ENCODE measurements around the gene WDFY2. TPM values are rescaled to one million over a fixed set of nuclear protein-coding genes. Genes with fewer than 3 reads are reported as not detected.

The WDFY2 gene
- total and polyA plus RNA-seq, 7 donors = 0.66 to 5.3 (median 1.7) TPM

GRCh38 chr13:51676739-51677138 is 92.5 kb downstream of the WDFY2 start:
- H3K4me3 ChIP-seq = no peak overlapping the region
- ATAC-seq = no peak
- no peaks in the 10 kb centered on the region for H3K27me3 ChIP-seq (ENCODE audit: insufficient read depth in 3 of 3, low read length in 2 of 3)
- TF ChIP-seq, protein P1, sequence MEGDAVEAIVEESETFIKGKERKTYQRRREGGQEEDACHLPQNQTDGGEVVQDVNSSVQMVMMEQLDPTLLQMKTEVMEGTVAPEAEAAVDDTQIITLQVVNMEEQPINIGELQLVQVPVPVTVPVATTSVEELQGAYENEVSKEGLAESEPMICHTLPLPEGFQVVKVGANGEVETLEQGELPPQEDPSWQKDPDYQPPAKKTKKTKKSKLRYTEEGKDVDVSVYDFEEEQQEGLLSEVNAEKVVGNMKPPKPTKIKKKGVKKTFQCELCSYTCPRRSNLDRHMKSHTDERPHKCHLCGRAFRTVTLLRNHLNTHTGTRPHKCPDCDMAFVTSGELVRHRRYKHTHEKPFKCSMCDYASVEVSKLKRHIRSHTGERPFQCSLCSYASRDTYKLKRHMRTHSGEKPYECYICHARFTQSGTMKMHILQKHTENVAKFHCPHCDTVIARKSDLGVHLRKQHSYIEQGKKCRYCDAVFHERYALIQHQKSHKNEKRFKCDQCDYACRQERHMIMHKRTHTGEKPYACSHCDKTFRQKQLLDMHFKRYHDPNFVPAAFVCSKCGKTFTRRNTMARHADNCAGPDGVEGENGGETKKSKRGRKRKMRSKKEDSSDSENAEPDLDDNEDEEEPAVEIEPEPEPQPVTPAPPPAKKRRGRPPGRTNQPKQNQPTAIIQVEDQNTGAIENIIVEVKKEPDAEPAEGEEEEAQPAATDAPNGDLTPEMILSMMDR (IDR thresholded peaks at IDR 0.05) = no peak
- no peaks in the 10 kb centered on the region for H3K36me3 ChIP-seq (ENCODE audit: insufficient read depth in 1 of 2, low read depth in 1 of 2)
- no peaks in the 10 kb centered on the region for H3K4me1 ChIP-seq
- 98 to 99% (median 99%) methylated on average over 3 of the region's 3 CpGs for WGBS, 3 donors
- no peak overlapping the region for H3K27ac ChIP-seq
- intact Hi-C loops (cut with DNase I) = no loop called here
- no peak for DNase-seq
- H3K9me3 ChIP-seq = no peaks in the 10 kb centered on the region

DNA sequence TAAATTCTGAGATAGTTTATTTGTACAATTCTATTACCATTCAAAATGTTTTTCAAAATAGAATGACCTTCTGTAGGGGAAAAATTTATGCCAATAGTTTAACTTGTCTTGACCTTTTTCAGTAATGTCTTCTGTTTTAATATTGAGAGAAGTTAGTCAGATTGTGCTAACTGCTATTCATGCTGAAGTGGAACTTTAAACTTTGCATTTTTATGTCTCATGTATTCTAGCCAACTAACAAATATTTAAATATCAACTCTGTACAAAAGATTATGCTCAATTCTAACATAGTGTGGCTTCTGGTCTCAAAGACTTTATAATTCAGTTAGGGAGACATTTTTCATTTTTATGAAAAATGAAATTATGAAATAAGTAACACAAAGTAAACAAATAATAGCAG is 94.2 kb downstream of the WDFY2 start:
- DNase-seq = no peak
- no peak for ATAC-seq
- TF ChIP-seq, protein P1 (IDR thresholded peaks at IDR 0.05) = no peak
- no peak overlapping the region for H3K27ac ChIP-seq
- intact Hi-C loops (cut with DNase I) = no loop called here
- no peaks in the 10 kb centered on the region for H3K9me3 ChIP-seq
- no peaks in the 10 kb centered on the region for H3K27me3 ChIP-seq (ENCODE audit: insufficient read depth in 3 of 3, low read length in 2 of 3)
- no peaks in the 10 kb centered on the region for H3K4me1 ChIP-seq
- no peaks in the 10 kb centered on the region for H3K36me3 ChIP-seq (ENCODE audit: insufficient read depth in 1 of 2, low read depth in 1 of 2)
- no peak overlapping the region for H3K4me3 ChIP-seq

- intact Hi-C loops (cut with DNase I) = no loop called here
- no peaks in the 10 kb centered on the region for H3K4me1 ChIP-seq
- H3K27me3 ChIP-seq (ENCODE audit: insufficient read depth in 3 of 3, low read length in 2 of 3) = no peaks in the 10 kb centered on the region
- TF ChIP-seq, protein P1 (IDR thresholded peaks at IDR 0.05) = no peak
- no peak overlapping the region for H3K27ac ChIP-seq
- H3K36me3 ChIP-seq (ENCODE audit: insufficient read depth in 1 of 2, low read depth in 1 of 2) = no peaks in the 10 kb centered on the region
- H3K4me3 ChIP-seq = no peak overlapping the region
- no peak for ATAC-seq
- WGBS, 3 donors = 97 to 100% (median 97%) methylated on average over 3 of the region's 3 CpGs
- no peaks in the 10 kb centered on the region for H3K9me3 ChIP-seq
- no peak for DNase-seq
Measured at GRCh38 chr13:51679616-51680015, 95.4 kb downstream of the WDFY2 start.

DNA sequence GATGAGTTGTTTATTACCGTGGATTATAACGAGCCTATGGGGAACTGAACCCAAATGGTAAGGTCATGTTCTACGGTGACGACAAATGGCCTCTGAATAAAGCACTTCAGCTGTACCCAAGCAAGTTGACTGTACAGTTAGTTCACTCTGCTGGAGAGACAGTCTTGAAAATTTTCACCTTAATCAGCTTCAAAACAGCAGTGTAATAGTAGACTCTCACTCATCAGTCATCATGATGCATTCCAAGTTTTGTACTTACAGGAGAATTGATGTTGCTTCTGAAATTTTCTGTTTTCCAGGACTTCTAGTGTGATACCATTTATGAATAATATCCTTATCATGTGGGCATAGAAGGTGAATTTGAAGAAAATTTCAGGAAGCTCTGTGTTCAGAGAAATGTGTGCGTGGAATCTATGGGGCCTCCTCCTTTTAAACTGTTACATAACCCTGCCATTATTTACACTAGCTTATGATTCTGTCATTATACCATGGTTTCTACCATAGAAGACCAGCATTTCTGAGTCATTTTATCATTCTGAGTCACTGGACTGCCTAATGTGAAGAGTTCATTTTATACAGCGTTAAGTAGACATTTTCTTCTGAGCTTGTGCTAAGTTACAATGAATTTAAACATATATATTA is 96.9 kb downstream of the WDFY2 start:
- Histone ChIP-seq H3K4me3 (no peak overlapping the region), H3K9me3 (no peaks in the 10 kb centered on the region), H3K27ac (no peak overlapping the region), H3K4me1 (no peaks in the 10 kb centered on the region), H3K36me3 (ENCODE audit: insufficient read depth in 1 of 2, low read depth in 1 of 2) (no peaks in the 10 kb centered on the region), H3K27me3 (ENCODE audit: insufficient read depth in 3 of 3, low read length in 2 of 3) (no peaks in the 10 kb centered on the region)
- TF ChIP-seq, protein P1 (IDR thresholded peaks at IDR 0.05) = no peak
- 72 to 78% (median 75%) methylated on average over 6 of the region's 6 CpGs for WGBS, 3 donors
- DNase-seq (no peak), ATAC-seq (no peak)
- intact Hi-C loops (cut with DNase I) = no loop called here

DNA sequence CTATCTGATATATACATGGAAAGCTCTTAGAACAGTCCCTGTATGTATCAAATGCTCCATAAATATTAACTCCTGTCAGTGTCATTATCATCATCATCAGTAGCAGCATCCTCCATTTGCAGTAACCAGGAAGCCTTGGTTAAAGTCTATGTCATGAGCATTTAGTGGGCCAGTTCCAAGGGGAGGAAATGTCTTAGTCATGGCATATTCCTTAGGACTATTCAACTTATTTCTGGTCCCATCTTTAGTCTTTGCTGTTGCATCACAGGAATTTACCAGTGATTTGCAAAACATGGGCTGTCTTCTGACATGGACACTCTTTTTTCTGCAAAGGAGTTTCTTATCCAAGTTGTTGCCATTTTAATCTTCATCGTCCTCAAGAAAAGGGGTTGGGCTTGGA is 98.4 kb downstream of the WDFY2 start:
- intact Hi-C loops (cut with DNase I) = no loop called here
- no peak for ATAC-seq

More for the DNA sequence above, 98.4 kb downstream of the WDFY2 start:
- H3K4me1 ChIP-seq = no peaks in the 10 kb centered on the region
- H3K27ac ChIP-seq = no peak overlapping the region
- DNase-seq = no peak
- H3K36me3 ChIP-seq (ENCODE audit: insufficient read depth in 1 of 2, low read depth in 1 of 2) = no peaks in the 10 kb centered on the region
- TF ChIP-seq, protein P1 (IDR thresholded peaks at IDR 0.05) = no peak
- H3K9me3 ChIP-seq = no peaks in the 10 kb centered on the region
- WGBS, 3 donors = 97 to 100% (median 98%) methylated on average over 1 of the region's 1 CpG
- no peaks in the 10 kb centered on the region for H3K27me3 ChIP-seq (ENCODE audit: insufficient read depth in 3 of 3, low read length in 2 of 3)
- H3K4me3 ChIP-seq = no peak overlapping the region

Data from psoas muscle (tissue), 8 donors.